Hematopoietic multipotent progenitor cell treated with erythropoietin and hydrocortisone succinate and interleukin-3 and kit ligand, for 6 days (in vitro differentiated cells): Measurements from ENCODE around the gene SRP9.

Experiments
- DNase-seq: peaks from one replicate; pipeline ENCODE4 v3.0.0-alpha.2; 2015

SRP9 gene, protein sequence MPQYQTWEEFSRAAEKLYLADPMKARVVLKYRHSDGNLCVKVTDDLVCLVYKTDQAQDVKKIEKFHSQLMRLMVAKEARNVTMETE

DNA sequence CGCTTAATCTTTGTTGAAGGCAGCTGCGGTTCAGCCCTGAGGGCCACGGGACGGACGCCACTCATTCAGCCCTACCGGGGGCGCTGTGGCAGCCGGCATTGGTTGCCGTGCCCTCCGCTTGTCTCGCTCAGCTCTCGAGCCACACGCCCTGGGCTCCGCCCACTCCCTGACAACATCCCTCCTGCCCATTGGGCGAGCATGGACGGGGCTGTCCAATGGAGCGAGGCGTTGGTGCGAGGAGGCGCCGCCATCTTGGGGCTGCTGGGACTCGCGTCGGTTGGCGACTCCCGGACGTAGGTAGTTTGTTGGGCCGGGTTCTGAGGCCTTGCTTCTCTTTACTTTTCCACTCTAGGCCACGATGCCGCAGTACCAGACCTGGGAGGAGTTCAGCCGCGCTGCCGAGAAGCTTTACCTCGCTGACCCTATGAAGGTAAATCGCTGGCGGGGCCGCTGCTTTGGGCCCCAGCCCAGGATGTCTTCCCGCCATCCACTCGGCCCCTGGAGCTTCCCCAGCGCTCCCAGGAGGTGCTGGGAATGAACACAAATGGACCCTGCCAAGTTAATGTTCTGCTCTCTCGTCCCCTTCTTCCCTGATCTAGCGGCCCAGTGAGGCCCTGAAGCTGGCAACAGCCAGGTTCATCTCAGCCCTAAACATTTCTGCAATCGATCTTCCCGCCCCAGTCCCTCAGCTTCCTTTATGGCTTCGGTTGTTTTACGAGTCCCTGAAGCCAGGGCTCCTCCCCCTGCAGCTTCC, at the start of gene SRP9:
SRP9 (plus strand) TSS at position 244 of the 754 bp plus-strand sequence; CDS start at position 359, 115 bp downstream.
- DNase-seq = peak; percentile 99

DNA sequence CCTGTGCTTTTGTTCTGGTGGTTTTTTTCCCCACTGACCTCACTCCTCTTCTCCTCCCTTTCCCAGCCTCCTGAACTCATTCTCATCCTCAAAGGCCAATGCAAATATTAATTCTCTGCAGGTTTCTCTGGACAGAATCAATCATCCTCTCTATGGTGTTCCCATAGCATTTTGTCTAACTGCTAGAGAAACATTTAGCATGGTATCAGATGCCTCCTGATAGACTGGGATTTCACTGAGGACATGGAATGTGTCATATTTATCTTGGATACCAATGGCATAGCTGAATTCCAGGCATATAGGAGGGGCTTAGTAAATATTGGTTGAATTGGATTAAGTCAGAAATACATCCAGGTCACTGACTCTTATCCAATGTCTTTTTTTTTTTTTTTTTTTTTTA, 46.1 kb upstream of the SRP9 start:
- no peak for DNase-seq

DNA sequence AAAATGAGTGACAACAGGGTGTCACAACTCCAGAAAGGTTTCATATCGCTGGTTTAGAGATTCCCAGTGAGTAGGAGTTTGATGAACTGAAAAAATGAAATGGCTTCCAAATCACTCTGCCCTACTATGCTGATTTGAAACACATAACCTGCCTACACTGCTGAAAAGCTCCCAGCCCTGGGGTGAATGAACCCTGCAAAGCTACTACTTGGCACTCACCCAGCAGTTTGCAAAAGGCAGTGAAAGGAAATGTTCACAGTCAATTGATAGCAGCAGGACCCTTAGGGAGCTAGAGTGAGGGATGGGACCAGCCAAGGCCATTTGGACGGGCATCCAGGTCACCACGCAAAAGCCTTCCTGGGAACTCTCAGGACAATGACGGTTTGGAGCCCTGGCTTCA, 44.4 kb upstream of the SRP9 start:
- no peak for DNase-seq

DNA sequence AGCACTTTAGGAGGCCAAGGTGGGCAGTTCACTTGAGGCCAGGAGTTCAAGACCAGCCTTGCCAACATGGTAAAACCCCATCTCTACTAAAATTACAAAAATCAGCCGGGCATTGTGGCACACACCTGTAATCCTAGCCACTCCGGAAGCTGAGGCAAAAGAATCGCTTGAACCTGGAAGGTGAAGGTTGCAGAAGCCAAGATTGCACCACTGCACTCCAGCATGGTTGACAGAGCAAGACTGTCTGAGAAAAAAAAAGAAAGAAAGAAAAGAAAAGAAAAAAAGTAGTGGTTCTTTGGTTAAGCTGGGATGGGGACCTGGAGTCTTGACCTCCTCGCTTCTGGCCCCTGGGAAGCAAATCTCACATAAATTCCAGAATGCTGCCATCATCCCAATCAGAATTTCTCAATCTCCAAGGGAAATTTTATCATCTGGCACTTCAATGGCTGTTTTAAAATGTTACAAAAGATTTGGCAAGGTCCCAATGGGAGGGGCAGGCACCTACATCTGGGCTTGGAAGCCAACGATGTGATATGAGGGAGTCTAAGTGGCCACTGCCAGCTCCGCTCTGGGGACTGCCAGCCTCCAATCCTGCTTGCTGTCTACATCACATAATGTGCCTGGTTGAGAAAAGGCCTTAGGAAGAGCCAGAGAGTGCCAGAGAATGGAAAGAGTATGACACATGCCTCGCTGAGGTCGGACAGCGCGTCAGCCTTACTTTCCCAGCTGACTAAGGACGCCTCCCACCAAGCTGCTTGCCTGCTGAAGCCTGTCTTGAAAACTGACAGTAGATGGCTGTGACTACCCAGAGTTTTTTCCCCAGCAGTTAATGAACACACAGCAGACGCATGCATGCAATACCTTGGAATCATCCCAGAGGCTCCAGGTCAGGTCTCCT, 42.1 kb upstream of the SRP9 start:
- DNase-seq = peak; percentile 36

DNA sequence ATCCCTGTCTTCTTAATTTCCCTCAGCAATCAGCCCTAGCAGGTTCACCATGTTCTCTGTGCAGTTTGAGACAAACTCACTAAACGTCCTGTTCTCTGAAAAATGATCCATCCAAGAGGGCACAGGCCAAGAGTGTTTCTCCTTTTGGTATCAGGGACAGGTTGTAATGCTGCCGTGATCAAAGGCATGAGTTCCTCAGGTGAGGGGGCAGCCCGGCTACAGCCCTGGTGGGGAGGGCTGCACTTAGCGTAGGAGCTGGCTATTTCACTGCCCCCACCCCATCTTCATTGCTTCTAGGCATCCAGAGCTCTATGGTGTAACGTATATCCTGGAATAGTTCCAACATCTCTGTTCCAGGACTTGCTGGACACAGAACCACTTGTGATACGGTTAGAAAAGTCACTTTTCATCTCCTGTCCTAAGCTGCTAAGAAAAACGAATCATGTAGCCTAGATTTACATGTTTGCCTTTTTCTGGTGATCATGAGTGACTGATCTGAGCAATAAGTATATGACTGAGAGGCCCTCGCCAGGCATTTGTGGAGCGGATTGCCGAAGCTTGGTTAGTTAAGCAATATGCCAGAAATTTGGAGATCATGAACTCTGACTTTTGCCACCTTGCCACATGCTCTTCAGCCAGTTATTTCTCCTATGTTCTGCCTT, 41.1 kb upstream of the SRP9 start:
- no peak for DNase-seq

DNA sequence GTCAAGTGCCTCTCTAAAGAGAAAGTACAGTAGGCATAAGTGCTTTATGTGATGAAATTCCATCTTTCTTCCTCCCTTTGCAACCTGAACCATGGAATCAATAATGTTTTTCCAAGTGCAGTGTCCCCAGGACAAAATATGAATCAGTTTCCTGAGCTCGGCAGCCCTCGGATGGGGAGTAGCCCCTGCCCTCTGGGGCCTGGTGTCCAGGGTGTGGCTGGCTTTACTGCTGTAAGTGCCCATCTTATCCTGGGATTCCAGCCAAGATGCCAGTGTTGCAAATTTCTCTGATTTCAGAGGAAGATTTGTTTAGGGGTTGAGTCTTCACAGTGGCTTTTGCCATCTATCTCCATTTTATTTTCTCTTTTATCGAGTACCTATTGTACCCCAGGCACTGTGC, 40.5 kb upstream of the SRP9 start:
- DNase-seq = no peak

DNA sequence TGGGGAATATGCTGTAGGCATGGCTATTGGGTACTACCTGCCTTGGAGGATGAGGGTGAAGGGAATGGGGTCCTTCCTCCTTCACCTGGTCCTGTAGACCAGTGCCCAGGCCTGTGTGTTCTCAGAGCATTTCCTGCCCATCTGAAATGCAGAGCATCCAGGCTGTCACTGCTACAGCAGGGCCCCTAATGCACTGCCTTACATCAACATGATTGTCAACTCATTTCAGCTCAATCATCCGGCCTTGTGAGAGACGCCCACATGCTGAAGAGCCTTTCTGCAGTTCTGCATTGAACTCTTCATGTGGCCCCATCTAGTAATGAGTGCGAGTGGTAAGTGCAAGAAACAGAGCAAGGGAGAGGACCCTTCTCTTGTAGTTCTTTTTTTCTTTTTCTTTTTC, 39.8 kb upstream of the SRP9 start:
- DNase-seq = no peak

DNA sequence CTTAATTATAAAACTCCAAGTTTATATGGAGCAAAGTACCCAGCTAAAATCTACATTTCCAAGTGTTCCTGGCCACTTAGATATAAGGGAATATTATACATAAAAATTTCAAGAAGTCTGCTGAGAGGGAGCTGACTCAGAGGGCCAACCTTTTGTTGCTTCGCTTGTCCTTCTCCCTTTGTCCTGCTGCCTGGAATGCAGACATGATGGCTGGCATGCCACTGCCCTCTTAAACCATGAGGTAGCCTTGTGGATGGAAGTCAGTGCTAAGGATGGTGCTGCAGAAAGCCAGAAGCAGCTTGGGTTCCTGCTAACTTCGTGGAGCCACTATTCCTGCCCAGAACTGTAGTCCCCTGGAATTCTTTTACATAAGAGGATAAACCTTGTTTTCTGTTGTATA, 38.9 kb upstream of the SRP9 start:
- no peak for DNase-seq

DNA sequence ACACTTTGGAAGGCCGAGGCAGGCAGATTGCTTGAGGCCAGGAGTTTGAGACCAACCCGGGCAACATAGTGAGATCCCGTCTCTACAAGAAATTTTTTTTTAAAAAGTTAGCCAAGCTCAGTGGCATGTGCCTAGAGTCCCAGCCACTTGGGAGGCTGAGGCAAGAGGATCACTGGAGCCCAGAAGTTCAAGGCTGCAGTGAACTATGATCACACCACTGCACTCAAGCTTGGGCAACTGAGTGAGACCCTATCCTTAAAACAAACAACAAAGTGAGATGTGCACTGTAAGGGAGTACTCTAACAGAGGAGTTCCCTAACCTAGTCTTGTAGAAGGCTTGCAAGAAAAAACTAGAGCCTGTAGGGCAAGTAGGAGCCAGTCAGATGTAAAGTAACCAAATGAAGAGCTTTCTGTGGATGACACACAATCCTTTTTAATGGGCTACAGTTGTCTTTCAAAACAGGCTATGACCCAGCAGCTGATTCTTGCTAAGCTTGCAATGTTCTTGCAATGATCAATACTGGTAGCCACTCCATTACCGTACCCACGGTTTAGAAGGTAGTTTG, 38.0 kb upstream of the SRP9 start:
- DNase-seq = no peak

DNA sequence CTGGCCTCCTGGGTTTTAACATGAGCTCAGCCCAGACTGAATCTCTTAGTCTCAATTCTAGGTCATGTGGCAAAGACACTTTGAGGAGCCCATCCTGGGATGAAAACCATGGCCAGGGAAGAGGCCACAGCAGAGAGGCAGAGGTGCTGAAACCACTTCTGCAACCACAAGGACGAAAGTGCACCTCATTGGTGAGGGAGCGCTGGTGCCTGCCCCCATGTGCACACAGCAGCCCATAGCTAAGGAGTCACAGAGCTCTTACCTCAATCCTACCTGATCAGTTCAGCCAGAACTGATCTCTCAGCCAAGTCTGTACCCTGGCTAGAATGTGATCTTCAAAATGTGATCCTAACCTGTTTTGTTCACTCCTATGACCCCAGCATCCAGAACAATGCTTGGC, 32.9 kb upstream of the SRP9 start:
- DNase-seq = no peak

DNA sequence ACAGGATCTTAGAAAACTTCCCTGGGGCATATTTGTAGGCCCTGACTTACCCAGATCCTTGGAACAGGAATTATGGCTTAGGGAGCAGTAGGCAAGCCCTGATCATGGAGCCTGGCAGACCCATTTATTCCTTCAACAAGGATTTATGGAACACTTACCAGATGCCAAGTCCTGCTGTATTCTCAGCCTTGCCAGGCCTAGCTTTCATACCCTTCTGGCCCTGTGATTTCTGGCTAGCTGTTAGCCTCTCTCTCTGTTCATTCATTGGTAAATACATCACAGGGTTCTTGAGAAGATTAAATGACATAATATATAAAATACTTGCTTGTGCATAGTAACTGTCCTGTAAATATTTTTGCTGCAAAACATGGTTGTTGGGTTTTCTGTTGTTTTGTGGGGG, 32.4 kb upstream of the SRP9 start:
- DNase-seq = no peak

DNA sequence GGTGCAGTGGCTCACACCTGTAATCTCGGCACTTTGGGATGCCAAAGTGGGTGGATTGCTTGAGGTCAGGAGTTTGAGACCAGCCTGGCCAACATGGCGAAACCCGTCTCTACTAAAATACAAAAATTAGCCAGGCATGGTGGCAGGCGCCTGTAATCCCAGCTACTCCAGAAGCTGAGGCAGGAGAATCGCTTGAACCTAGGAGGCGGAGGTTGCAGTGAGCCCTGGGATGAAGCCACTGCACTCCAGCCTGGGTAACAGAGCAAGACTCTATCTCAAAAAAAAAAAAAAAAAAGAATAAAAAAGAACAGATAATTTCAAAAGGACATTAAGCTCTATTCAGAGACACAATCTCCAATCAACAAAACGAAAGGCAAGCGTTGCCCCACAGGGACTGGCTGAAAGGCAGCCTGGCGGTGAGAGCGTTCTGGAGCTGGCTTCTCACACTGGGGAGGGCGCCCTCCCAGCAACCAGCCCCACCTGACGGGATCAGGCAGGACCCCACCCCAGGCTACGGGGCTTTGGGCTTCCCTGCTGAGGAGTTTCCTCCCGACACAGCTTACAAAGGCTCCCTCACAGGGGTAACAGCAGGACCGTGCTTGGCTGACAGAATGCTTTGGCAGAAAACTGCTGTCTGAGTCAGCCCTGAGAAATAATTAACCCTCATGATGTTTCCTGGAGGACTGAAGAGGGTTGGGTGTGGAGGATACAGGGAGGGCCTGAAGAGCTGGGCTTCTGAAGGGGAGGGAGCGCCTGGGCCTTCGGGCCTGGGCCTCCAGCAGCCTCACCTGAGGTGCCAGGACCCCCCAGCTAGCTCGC, 31.1 kb upstream of the SRP9 start:
- no peak for DNase-seq

DNA sequence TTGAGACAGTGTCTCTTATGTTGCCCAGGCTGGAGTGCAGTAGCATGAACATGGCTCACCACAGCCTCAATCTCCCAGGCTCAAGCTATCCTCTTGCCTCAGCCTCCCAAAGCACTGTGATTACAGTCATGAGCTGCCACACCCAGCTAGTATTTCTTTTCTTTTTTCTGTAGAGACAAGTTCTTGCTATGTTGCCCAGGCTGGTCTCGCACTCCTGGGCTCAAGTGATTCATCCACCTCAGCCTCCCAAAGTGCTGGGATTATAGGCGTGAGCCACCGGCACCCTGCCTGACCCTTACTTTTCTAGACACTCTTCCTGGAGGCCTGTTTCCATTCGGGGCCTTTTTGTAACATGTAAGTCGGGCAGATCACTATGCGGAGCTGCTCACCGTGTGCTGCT, 30.1 kb upstream of the SRP9 start:
- DNase-seq = no peak

DNA sequence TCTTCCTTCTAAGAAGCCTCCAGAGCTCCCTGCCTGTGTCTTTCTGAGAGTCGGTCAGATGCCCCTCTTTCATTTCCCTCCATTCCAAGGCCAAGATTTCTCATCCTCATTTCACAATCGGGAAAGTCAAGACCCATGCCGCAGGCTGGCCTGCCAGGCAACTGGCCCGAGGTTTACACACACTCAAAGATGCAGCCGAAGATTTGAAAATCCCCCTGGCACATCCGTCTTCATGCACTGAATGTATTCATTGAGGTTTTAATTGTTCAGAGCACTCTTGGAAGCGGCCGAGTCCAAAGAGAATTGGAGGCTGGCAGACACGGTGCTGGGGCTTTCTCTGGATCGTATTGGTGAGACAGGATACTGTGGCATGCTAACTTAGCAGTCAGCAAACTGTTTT, 29.1 kb upstream of the SRP9 start:
- no peak for DNase-seq

DNA sequence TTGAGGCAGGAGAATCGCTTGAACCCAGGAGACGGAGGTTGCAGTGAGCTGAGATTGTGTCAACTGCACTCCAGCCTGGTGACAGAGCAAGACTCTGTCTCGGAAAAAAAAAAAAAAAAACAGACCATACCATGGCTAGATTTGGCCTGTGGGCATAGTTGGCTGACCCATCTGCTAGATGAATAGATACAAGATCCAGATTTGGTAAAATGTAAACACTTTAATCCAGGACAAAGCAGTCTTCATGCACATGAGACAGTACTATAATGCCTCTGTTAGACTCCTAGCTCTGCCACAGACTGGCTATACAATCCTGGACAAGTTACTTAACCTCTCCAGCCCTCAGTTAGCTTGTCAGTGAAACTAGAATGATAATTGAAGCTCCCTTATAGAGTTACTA, 27.9 kb upstream of the SRP9 start:
- no peak for DNase-seq

DNA sequence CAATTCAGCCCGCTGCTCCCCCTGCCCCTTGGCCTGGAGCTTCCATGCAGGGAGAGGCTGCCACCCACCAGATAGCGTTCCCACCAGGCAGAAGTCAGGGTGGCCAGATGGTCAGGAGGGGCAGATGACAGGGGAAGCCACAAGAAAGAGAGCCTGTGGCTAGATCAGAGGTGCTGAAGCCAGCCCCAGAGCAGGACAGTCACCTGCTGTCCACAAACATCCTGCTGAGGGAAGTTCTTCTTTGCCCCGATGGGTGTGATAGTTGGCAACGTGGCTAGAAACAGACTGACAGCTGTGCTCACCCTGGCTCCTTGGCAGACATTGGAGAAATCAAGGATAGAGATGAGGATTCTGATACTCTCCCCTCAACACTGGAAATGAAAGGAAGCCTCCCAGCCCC, 27.2 kb upstream of the SRP9 start:
- DNase-seq = no peak

DNA sequence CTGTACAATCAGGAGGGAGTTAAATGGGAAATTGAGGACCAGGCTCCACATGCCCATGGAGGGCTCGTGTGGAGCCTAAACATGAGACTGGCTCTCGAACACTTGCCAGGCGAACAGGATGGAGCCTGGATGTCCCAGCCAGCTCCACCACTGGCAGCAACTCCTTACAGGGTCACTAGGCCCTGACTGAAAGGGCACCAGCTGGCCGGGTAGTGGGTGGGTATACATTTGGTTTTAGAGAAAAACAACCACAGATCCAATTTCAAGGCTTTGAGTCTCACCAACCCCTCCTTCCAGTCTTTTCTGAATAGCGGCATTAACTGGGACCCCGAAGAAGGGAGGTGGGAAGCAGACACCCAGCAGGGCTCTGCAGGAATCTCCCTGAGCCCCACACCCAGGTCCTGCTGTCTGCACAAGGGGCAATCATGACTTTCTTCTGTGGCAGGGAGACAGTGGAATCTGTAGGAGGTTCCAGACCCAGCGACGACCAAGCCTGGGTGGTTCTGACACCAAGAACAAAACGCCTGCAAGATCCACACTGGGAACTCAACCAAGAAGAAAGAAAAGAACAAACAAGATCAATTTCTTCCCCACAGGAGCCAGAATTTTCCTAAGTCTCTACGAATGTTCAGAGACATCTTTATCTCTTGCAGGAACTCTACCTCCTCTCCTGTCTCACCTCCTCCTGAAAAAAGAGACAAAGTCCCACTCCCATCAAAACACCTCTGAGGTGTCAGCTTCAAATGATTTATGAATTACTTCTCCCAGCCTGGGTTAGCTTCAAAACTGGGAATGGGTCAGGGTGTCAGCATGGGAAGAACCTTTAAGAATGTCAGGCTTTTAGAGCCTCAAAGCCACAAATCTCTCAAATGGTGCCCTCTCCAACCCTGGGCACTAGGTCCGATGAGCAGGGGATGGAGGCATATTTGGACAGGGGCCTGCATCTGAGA, 26.5 kb upstream of the SRP9 start:
- DNase-seq = no peak

DNA sequence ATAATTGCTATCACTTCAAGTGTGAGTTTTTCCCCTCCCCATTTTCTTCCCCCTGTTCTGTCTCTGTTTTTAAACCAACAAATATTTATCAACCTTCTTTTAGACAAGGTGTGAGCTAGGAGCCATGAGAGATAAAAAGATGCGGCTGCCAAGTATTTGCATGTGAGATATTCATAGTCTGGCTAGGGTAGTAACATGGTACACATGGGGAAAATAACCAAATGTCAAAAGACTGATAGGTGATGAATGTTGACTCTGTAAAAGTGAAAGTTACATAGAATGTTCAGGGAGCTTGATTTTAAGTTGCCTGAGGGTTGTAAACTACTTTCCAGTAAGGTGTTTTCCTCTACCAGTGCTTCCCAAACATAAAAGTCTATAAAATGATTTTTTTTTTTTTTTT, 25.4 kb upstream of the SRP9 start:
- DNase-seq = no peak

DNA sequence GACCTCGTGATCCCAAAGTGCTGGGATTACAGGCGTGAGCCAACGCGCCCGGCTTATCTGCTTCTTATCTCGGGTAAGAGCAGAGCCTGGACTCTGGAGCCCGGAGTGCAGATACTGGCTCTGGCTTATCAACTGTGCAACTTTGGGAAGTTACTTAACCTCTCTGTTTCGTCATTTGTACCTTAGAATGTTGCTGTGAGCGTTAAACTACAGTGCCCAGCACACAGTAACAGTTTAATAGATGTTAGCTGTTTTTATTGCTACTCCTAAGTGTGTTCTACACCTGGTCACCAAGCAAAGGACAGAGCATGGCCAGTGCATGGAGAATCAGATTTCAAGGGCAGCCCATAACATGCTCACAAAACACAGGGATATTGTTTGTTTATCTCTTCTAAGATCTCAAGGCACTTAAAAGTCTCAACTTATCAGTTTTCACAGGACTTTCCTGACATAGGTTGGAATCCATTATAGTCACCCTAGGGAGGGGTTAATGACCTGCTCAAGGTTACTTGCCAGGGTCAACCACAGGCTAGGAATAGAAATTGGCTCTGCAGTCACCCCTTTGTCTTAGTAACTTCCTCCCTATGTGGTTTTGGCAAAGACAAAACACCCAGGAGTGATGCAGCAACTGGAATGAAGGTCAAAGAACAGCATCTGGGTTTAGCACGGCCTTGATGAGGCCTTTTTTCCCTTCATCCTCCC, 22.5 kb upstream of the SRP9 start:
- peak; percentile 17 for DNase-seq

DNA sequence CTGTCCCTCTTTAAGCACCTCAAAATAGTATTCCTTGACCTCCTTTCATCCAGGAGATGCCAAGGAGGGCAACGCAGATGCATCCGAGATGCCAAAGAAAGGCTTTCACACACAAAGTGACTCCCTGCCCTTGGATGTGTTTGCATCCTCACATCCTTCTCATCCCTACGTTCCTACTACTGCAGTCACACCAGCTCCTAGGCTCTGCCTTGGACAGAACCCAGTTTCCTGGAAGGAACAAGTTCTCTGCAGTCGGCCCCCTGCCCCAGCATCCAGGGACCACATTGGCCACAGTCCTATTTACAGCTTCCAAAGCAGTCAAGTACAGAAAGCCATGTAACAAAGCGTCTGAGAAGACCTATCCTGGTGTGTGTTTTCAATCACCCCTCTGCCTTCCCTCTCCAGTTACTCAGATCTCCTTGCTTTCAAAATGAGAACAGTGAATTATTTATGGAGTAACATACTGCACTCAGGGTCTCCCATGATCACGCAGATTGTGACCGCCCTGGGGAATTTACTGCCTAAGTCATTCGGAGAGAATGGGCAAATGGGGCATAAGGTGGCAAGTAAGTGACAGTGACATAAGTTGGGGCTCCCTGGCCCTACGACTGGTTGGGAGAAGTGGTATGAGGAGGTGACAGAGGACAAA, 21.8 kb upstream of the SRP9 start:
- DNase-seq = no peak
